ENCODE data around the gene HDAC1.
"Not testable (repeated sequence)": the region's sequence is repeated elsewhere in the genome, so short reads cannot be mapped to it uniquely, and the experiment has no call there.

The HDAC1 gene

DNA sequence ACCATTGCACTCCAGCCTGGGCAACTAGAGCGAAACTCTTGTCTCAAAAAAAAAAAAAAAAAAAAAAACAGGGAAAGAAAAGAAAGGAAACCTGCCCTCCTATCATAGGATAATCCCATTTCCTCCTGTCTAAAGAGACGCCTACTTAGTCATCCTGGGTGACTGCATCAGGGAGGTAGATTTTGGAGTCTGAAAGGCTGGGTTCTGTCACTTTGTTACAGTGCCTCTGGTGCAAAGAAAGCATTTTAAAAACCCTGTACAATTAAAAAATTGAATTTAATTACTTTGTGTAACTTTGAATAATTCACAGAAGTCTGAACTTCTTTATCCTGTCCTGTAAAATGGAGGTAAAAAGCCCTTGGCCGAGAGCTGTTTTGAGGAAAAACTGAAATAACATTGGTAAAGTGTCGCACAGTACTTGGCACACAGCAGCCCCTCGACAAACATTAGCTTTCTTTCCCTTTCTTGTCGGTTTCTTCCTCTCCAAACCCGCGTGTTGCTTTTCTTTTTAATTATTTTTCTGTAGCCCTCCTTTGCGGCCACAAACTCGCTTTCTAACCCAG lies 657 bp upstream of the HDAC1 start:
- H3K27me3 ChIP-seq (replicated peaks in 2 of 5; ENCODE audit: control insufficient read depth in 4 of 5, insufficient read depth in 5 of 5, low read length in 4 of 5): no peaks in the 10 kb centered on the region
- peaks cover 0 to 5% (median 0%) of the 10 kb centered on the region in 4 experiments for H3K36me3 ChIP-seq (ENCODE audit: control insufficient read depth in 4 of 4, insufficient read depth in 4 of 4, low read length in 3 of 4)
- peak overlapping the region; percentile 19 to 89 for H3K27ac ChIP-seq (ENCODE audit: insufficient read depth in 1 of 2, low read depth in 1 of 2, low read length in 2 of 2, poor library complexity in 1 of 2, severe bottlenecking in 2 of 2)
- WGBS (ENCODE audit: insufficient coverage): 41% methylated on average over 8 of the region's 10 CpGs
- POLR2A ChIA-PET: interaction anchor here (1.1 to 1.6 kb wide), 2 partner anchors 42 to 49 kb away, joined by 3 to 5 read pairs; no protein-coding TSS in a partner anchor
- peak in 1 of 3 donors; percentile 10 for DNase-seq
- CTCF ChIA-PET: interaction anchor here (1.0 to 3.7 kb wide), 7 partner anchors 13 to 81 kb away, joined by 3 to 27 read pairs (median 5); partner anchors contain the start of gene LCK
- peaks cover 0 to 17% (median 12%) of the 10 kb centered on the region in 4 experiments for H3K4me1 ChIP-seq (ENCODE audit: control extremely low read depth in 1 of 4, control insufficient read depth in 4 of 4, insufficient read depth in 4 of 4, low read length in 3 of 4)
- no peaks in the 10 kb centered on the region for H3K9me3 ChIP-seq (ENCODE audit: control extremely low read depth in 1 of 5, control insufficient read depth in 4 of 5, insufficient read depth in 2 of 5, low read depth in 1 of 5, low read length in 4 of 5)
- H3K4me3 ChIP-seq (ENCODE audit: control insufficient read depth in 1 of 7, extremely low read depth in 1 of 7, insufficient read depth in 4 of 7, low read depth in 2 of 7, low read length in 6 of 7): peak overlapping the region; percentile 91 to 99 (median 95)

DNA sequence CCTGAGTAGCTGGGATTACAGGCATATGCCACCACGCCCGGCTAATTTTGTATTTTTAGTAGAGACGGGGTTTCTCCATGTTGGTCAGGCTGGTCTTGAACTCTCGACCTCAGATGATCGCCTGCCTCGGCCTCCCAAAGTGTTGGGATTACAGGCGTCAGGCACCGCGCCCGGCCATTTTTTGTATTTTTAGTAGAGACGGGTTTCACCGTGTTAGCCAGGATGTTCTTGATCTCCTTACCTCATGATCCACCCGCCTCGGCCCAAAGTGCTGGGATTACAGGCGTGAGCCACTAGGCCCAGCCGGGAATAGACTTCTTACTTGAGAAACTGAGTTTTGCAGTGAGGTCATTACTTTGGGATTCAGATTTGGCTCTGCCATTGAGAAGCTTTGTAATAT lies 6.3 kb downstream of the HDAC1 start:
- H3K27ac ChIP-seq (ENCODE audit: insufficient read depth in 1 of 2, low read depth in 1 of 2, low read length in 2 of 2, poor library complexity in 1 of 2, severe bottlenecking in 2 of 2); DNase-seq; H3K4me3 ChIP-seq (ENCODE audit: control insufficient read depth in 1 of 7, extremely low read depth in 1 of 7, insufficient read depth in 4 of 7, low read depth in 2 of 7, low read length in 6 of 7); POLR2A ChIA-PET; CTCF ChIA-PET; H3K9me3 ChIP-seq (ENCODE audit: control extremely low read depth in 1 of 5, control insufficient read depth in 4 of 5, insufficient read depth in 2 of 5, low read depth in 1 of 5, low read length in 4 of 5); H3K27me3 ChIP-seq (replicated peaks in 2 of 5; ENCODE audit: control insufficient read depth in 4 of 5, insufficient read depth in 5 of 5, low read length in 4 of 5); H3K4me1 ChIP-seq (ENCODE audit: control extremely low read depth in 1 of 4, control insufficient read depth in 4 of 4, insufficient read depth in 4 of 4, low read length in 3 of 4): not testable (repeated sequence)
- 99% methylated on average over 16 of the region's 16 CpGs for WGBS (ENCODE audit: insufficient coverage)
- H3K36me3 ChIP-seq (ENCODE audit: control insufficient read depth in 4 of 4, insufficient read depth in 4 of 4, low read length in 3 of 4): peaks cover 8 to 27% (median 10%) of the 10 kb centered on the region in 4 experiments

DNA sequence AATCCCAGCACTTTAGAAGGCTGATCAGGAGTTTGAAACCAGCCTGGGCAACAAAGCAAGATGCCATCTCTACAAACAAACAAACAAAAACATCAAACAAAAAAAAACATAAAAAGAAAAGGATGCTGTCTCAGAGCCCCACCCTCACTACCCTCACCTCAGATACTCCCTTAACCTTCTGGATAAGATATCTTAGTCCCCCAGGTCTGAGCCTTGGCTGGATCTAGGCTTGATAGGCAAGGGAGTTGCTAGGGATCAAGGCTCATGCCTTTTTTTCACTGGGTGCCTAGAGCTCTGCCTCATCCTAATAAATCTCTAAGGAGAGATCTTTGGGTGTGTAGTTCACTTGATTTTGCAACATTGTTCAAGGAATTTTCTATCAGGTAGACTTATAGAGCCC lies 7.4 kb downstream of the HDAC1 start:
- H3K27me3 ChIP-seq (replicated peaks in 2 of 5; ENCODE audit: control insufficient read depth in 4 of 5, insufficient read depth in 5 of 5, low read length in 4 of 5): no peaks in the 10 kb centered on the region
- CTCF ChIA-PET: interaction anchor here (1.4 to 1.5 kb wide), 2 partner anchors 83 to 99 kb away, joined by 3 to 4 read pairs; partner anchors contain the start of gene CCDC28B
- no peaks in the 10 kb centered on the region for H3K9me3 ChIP-seq (ENCODE audit: control extremely low read depth in 1 of 5, control insufficient read depth in 4 of 5, insufficient read depth in 2 of 5, low read depth in 1 of 5, low read length in 4 of 5)
- H3K4me3 ChIP-seq (ENCODE audit: control insufficient read depth in 1 of 7, extremely low read depth in 1 of 7, insufficient read depth in 4 of 7, low read depth in 2 of 7, low read length in 6 of 7): no peak overlapping the region
- peaks cover 14 to 38% (median 19%) of the 10 kb centered on the region in 4 experiments for H3K36me3 ChIP-seq (ENCODE audit: control insufficient read depth in 4 of 4, insufficient read depth in 4 of 4, low read length in 3 of 4)
- DNase-seq: no peak
- POLR2A ChIA-PET: no interaction called here
- no peaks in the 10 kb centered on the region for H3K4me1 ChIP-seq (ENCODE audit: control extremely low read depth in 1 of 4, control insufficient read depth in 4 of 4, insufficient read depth in 4 of 4, low read length in 3 of 4)
- H3K27ac ChIP-seq (ENCODE audit: insufficient read depth in 1 of 2, low read depth in 1 of 2, low read length in 2 of 2, poor library complexity in 1 of 2, severe bottlenecking in 2 of 2): no peak overlapping the region

DNA sequence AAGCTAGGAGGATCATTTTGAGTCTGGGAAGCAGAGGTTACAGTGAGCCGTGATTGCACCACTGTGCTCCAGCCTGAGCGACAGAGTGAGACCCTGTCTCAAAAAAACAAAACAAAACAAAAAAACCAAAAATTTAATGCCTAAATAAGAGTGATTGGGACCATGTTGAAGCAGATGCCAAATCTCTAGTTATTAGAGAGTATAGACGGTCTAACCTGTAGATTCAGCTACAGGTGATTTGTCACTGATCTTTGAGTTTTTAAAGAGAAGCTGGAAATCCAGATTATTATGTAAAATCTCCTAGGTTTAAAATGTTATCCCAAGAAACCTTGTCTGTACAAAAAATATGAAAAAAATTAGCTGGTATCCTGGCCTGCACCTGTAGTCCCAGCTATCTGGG lies 11.5 kb downstream of the HDAC1 start:
- WGBS (ENCODE audit: insufficient coverage): 100% methylated on average over 1 of the region's 3 CpGs
- Histone ChIP-seq H3K36me3 (ENCODE audit: control insufficient read depth in 4 of 4, insufficient read depth in 4 of 4, low read length in 3 of 4) (peaks cover 20 to 59% (median 34%) of the 10 kb centered on the region in 4 experiments), H3K4me1 (ENCODE audit: control extremely low read depth in 1 of 4, control insufficient read depth in 4 of 4, insufficient read depth in 4 of 4, low read length in 3 of 4) (no peaks in the 10 kb centered on the region), H3K9me3 (ENCODE audit: control extremely low read depth in 1 of 5, control insufficient read depth in 4 of 5, insufficient read depth in 2 of 5, low read depth in 1 of 5, low read length in 4 of 5) (peaks cover 0 to 10% (median 2%) of the 10 kb centered on the region in 5 experiments), H3K27ac (ENCODE audit: insufficient read depth in 1 of 2, low read depth in 1 of 2, low read length in 2 of 2, poor library complexity in 1 of 2, severe bottlenecking in 2 of 2) (no peak overlapping the region), H3K27me3 (replicated peaks in 2 of 5; ENCODE audit: control insufficient read depth in 4 of 5, insufficient read depth in 5 of 5, low read length in 4 of 5) (no peaks in the 10 kb centered on the region), H3K4me3 (ENCODE audit: control insufficient read depth in 1 of 7, extremely low read depth in 1 of 7, insufficient read depth in 4 of 7, low read depth in 2 of 7, low read length in 6 of 7) (no peak overlapping the region)
- ChIA-PET POLR2A (no interaction called here), CTCF (interaction anchor here (0.6 to 1.0 kb wide), 2 partner anchors 8 to 87 kb away, joined by 3 to 4 read pairs; no protein-coding TSS in a partner anchor)
- no peak for DNase-seq

DNA sequence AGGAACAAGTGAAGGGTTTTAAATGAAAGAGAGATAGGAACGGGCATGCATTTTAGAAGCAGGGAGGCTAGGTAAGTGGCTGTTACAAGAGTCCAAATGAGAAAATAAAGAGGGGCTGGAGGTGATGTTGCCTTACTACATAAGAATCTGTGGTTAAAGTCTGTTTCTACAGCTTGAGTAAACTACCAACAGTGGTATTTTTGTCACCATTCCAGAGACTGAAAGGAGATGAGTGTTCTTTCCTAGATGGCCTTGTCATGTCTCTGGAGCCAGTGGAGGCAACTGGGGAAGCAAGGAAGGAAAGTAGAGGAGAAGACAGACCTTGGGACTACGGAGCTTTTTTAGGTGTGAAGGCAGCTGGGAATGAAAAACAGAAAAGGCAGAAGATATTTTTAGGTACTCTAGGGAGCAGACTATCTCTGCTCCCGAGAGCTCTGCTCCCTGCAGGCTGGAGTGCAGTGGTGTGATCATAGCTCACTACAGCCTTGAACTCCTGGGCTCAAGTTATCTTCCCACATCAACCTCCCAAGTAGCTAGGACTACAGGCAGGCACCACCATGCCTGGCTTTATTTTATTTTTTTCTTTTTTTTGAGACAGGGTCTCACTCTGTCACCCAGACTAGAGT lies 12.2 kb downstream of the HDAC1 start:
- H3K9me3 ChIP-seq (ENCODE audit: control extremely low read depth in 1 of 5, control insufficient read depth in 4 of 5, insufficient read depth in 2 of 5, low read depth in 1 of 5, low read length in 4 of 5): peaks cover 0 to 10% (median 2%) of the 10 kb centered on the region in 5 experiments
- H3K4me3 ChIP-seq (ENCODE audit: control insufficient read depth in 1 of 7, extremely low read depth in 1 of 7, insufficient read depth in 4 of 7, low read depth in 2 of 7, low read length in 6 of 7): no peak overlapping the region
- DNase-seq: no peak
- 100% methylated on average over 3 of the region's 3 CpGs for WGBS (ENCODE audit: insufficient coverage)
- peaks cover 20 to 56% (median 34%) of the 10 kb centered on the region in 4 experiments for H3K36me3 ChIP-seq (ENCODE audit: control insufficient read depth in 4 of 4, insufficient read depth in 4 of 4, low read length in 3 of 4)
- no peaks in the 10 kb centered on the region for H3K27me3 ChIP-seq (replicated peaks in 2 of 5; ENCODE audit: control insufficient read depth in 4 of 5, insufficient read depth in 5 of 5, low read length in 4 of 5)
- ChIA-PET POLR2A (interaction anchor here (0.6 kb wide), 1 partner anchor 107 kb away, joined by 3 read pairs; no protein-coding TSS in a partner anchor), CTCF (interaction anchor here (0.6 to 1.2 kb wide), 4 partner anchors 10 to 88 kb away, joined by 3 to 4 read pairs (median 3); no protein-coding TSS in a partner anchor)
- H3K4me1 ChIP-seq (ENCODE audit: control extremely low read depth in 1 of 4, control insufficient read depth in 4 of 4, insufficient read depth in 4 of 4, low read length in 3 of 4): no peaks in the 10 kb centered on the region
- H3K27ac ChIP-seq (ENCODE audit: insufficient read depth in 1 of 2, low read depth in 1 of 2, low read length in 2 of 2, poor library complexity in 1 of 2, severe bottlenecking in 2 of 2): no peak overlapping the region

DNA sequence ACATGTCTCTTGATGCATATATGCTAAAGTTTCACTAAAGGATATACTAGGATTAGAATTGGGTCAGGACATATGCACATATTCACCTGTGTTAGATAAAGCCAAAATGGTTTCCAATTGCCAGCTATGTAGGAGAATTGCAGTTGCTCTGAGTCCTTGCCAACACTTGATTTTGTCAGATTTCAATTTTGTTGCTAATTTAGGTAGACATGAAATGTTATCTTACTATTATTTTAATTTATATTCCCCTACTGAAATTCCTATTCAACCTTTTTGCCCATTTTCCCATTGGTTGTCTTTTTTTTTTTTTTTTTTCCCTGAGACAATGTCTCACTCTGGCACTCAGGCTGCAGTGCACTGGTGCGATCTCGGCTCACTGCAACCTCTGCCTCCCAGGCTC lies 13.4 kb downstream of the HDAC1 start:
- WGBS (ENCODE audit: insufficient coverage): no CpG with 5 or more reads among the region's 2 CpGs
- peaks cover 17 to 59% (median 35%) of the 10 kb centered on the region in 4 experiments for H3K36me3 ChIP-seq (ENCODE audit: control insufficient read depth in 4 of 4, insufficient read depth in 4 of 4, low read length in 3 of 4)
- DNase-seq: no peak
- ChIA-PET POLR2A (no interaction called here), CTCF (interaction anchor here (0.5 to 0.8 kb wide), 2 partner anchors 60 to 67 kb away, joined by 3 read pairs; no protein-coding TSS in a partner anchor)
- peaks cover 0 to 10% (median 2%) of the 10 kb centered on the region in 5 experiments for H3K9me3 ChIP-seq (ENCODE audit: control extremely low read depth in 1 of 5, control insufficient read depth in 4 of 5, insufficient read depth in 2 of 5, low read depth in 1 of 5, low read length in 4 of 5)
- H3K27me3 ChIP-seq (replicated peaks in 2 of 5; ENCODE audit: control insufficient read depth in 4 of 5, insufficient read depth in 5 of 5, low read length in 4 of 5): no peaks in the 10 kb centered on the region
- H3K4me1 ChIP-seq (ENCODE audit: control extremely low read depth in 1 of 4, control insufficient read depth in 4 of 4, insufficient read depth in 4 of 4, low read length in 3 of 4): no peaks in the 10 kb centered on the region
- no peak overlapping the region for H3K4me3 ChIP-seq (ENCODE audit: control insufficient read depth in 1 of 7, extremely low read depth in 1 of 7, insufficient read depth in 4 of 7, low read depth in 2 of 7, low read length in 6 of 7)
- no peak overlapping the region for H3K27ac ChIP-seq (ENCODE audit: insufficient read depth in 1 of 2, low read depth in 1 of 2, low read length in 2 of 2, poor library complexity in 1 of 2, severe bottlenecking in 2 of 2)

DNA sequence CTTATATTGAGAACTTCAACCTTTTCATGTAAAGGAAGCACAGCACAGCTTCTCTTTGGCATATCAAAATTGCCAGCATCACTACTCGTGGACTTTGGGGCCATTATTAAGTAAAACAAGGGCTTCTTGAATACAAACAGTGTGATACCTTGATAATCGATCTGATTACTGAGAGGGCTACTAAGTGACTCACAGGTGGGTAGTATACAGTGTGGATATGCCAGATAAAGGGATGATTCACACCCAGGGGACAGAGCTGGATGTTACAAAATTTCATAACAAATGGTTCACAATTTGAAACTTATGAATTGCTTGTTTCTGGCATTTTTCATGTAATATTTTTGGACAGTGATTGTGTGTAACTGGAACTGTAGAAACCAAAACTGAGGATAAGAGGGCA lies 15.4 kb downstream of the HDAC1 start:
- no peak overlapping the region for H3K27ac ChIP-seq (ENCODE audit: insufficient read depth in 1 of 2, low read depth in 1 of 2, low read length in 2 of 2, poor library complexity in 1 of 2, severe bottlenecking in 2 of 2)
- ChIA-PET POLR2A (no interaction called here), CTCF (interaction anchor here (1.3 kb wide), 1 partner anchor 68 kb away, joined by 3 read pairs; no protein-coding TSS in a partner anchor)
- WGBS (ENCODE audit: insufficient coverage): 100% methylated on average over 2 of the region's 2 CpGs
- no peaks in the 10 kb centered on the region for H3K4me1 ChIP-seq (ENCODE audit: control extremely low read depth in 1 of 4, control insufficient read depth in 4 of 4, insufficient read depth in 4 of 4, low read length in 3 of 4)
- DNase-seq: no peak
- peaks cover 0 to 10% (median 2%) of the 10 kb centered on the region in 5 experiments for H3K9me3 ChIP-seq (ENCODE audit: control extremely low read depth in 1 of 5, control insufficient read depth in 4 of 5, insufficient read depth in 2 of 5, low read depth in 1 of 5, low read length in 4 of 5)
- H3K27me3 ChIP-seq (replicated peaks in 2 of 5; ENCODE audit: control insufficient read depth in 4 of 5, insufficient read depth in 5 of 5, low read length in 4 of 5): no peaks in the 10 kb centered on the region
- H3K36me3 ChIP-seq (ENCODE audit: control insufficient read depth in 4 of 4, insufficient read depth in 4 of 4, low read length in 3 of 4): peaks cover 15 to 54% (median 32%) of the 10 kb centered on the region in 4 experiments
- H3K4me3 ChIP-seq (ENCODE audit: control insufficient read depth in 1 of 7, extremely low read depth in 1 of 7, insufficient read depth in 4 of 7, low read depth in 2 of 7, low read length in 6 of 7): no peak overlapping the region
